GM19239 (cell line): ENCODE results near the gene COA8.
"Not testable (repeated sequence)": the region's sequence is repeated elsewhere in the genome, so short reads cannot be mapped to it uniquely, and the experiment has no call there.

Source experiments
- DNase-seq: peaks from one replicate; pipeline ENCODE4 v3.0.0; 2011; ENCODE audit warnings: low spot score; ENCODE audit not compliant: insufficient read length
- FAIRE-seq: peaks from 2 replicates; lab custom pipeline; 2011; peaks lifted over from hg19 to GRCh38; lab: Jason Lieb, UNC

Gene COA8

DNA sequence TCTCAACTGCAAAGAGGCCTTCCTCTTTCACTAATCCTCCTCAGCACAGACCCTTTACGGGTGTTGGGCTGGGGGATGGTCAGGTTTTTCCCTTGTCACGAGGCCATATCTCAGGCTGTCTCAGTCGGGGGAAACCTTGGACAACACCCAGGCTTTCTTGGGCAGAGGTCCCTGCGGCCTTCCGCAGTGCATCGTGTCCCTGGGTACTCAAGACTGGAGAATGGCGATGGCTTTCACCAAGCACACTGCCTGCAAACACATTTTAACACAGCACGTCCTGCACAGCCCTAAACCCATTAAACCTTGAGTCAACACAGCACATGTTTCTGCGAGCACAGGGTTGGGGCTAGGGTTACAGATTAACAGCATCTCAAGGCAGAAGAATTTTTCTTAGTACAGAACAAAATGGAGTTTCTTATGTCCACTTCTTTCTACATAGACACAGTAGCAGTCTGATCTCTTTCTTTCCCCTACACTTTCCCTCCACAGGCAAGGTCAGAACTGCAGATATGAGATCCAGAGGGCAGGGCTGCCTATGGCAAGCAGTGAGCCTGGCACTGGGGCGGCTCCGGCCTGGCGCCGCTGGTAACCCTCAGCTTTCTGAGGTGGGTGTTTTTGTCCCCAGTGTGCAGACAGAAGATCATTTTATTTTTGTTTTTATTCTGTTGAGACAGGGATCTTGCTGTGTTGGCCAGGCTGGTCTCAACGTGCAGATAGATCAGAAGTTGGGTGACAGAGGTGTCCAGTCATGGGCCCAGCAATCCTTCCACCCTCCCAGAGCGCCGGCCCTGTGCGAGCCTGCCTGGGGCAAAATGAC is 37.1 kb upstream of the COA8 start:
- not testable (repeated sequence) for FAIRE-seq

DNA sequence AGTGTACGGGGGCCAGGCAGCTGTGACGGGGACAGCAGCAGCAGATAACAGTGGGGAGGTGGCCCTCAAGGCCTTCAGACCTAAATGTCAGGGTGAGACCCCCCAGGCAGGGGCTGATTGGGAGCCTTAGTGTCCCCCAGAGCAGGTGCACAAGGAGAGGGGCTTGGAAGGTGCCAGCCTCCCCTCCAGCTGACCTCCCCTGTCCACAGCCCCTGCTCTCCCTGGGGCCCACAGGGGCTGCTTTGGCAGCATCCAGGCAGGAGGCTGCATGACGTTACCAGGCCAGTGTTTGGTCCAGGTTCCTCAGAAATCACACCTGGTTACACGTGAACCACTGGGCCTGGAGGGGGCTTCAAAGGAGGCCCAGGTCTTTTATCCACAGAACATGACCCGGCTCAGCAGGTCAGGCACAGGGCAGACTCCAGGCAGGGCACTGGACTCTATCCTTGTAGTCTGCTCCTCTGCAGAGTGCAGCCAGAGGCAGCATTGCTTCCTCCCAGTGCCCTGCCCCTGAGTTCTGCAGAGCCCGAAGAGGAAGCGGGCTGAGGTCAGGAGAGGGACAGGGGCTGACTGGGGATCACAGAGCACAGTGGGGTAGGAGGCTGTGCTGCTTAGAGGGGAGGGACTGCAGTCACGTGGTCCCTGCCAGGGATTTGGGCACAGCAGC is 36.4 kb upstream of the COA8 start:
- FAIRE-seq (no peak), DNase-seq (no peak)

More for the DNA sequence above, 37.1 kb upstream of the COA8 start:
- DNase-seq, result not testable (repeated sequence)

DNA sequence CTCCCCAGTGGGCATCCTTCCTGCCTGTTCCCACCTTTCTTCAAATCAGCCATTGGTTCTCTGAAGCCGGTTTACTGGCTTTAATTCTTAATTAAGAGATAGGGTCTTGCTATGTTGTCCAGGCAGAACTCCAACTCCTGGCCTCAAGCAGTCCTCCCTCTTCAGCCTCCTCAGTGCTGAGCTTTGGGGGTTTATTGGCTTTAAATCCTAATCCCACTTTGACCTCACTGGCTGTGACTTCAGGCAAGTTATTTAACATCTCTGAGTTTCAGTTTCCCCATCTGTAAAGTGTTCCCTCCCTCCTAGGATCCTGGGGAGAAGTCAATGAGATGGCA is 35.9 kb upstream of the COA8 start:
- DNase-seq, result no peak
- no peak for FAIRE-seq

DNA sequence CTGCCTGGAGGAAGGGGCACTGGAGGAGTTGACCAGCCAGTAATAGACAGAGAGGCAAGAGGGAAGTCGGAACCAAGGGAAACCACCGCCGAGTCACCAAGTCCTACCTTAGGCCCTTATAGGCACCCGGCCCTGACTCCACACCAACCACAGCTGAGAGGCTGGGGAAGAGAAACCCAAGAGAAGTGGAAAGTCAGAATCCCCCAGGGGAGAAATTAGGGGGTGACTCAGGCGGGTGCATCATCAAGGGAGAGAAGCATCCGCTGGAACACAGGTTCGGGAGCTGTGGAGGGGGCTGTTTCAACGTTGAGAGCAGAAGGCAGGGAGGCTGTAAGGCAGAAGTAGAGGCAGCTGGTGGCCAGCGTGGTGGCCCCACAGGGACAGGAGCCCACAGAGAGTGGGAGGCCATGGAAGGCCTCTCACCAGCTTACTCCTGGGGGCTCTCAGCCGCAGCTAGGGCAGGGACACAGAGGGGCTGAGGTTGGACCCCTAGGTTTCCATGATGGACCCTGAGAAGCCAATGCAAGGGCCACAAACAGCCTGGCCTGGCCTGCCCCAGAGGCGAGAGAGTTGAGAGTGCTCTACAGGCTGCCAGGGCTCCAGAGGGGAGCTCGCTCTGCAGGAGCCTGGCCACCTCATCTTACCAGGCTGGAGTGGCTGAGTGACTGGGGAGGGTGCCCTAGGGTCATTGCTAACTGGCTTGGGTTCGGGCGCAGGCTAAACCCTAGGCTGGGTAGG is 35.2 kb upstream of the COA8 start:
- FAIRE-seq, result peak; percentile 84
- DNase-seq, result peak; percentile 67

DNA sequence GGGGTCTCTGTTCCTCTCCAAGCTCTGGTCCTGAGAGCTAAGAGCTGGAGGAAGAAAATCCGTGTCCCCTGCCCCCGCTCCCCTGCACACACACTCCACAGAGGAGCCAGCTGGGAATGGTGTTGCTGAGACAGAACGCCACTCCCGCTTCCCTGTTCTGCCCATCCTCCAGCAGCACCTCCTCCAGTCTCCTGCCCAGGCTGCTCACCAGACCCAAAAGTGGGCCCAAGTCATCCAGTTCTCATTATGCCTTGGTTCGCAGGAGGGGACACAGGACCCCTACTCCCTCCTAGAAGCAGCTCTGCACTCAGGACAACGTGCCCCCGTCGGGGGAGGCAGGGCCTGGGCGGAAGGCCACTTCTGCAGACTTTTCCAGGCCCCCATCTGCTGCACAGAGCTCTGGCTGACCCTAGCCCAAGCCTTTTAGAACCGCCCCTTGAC is 34.6 kb upstream of the COA8 start:
- no peak for FAIRE-seq
- DNase-seq, result no peak

DNA sequence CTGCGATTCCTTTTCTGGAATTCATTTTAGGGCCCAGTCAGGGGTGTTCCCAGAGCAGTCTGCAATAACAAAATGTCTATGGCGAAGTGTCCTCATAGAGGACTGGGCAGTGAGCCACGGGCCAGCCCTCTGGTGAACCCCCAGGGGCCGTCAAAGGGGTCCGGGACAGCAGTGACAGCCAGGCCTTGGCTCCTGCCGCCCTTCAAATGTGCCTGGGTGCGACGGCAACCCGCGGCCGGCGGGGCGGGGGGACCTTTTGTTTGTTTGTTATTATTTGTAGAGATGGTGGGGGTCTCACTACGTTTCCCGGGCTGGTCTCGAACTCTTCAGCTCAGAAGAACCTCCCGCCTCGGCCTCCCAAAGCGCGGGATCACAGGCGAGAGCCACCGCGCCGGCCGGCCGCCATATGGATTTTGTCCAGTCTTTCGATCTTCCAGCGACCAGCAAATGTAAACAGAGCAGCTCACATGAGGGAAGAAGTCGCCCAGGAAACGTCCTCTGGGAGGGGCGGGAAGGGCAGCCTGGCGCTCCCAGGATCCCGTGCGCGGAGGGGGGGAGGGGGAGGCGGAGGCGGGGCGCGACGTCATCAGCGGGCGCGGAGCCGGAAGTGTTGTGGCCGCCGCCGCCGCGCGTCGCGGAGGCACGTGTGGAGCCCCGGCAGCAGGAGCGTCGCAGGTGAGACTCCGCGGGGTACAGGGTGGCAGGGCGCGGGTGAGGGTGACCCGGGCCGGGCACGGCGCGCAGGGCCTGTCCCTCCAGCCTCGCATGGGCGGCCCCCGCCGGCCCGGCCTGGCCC is 34.0 kb upstream of the COA8 start, which contains the start of gene TRMT61A:
Gene TRMT61A (plus strand): TSS at position 610 of the 796 bp plus-strand sequence. CDS start 783 bp downstream, outside the sequence.
- DNase-seq (peak; percentile 96), FAIRE-seq (peak; percentile 83)

DNA sequence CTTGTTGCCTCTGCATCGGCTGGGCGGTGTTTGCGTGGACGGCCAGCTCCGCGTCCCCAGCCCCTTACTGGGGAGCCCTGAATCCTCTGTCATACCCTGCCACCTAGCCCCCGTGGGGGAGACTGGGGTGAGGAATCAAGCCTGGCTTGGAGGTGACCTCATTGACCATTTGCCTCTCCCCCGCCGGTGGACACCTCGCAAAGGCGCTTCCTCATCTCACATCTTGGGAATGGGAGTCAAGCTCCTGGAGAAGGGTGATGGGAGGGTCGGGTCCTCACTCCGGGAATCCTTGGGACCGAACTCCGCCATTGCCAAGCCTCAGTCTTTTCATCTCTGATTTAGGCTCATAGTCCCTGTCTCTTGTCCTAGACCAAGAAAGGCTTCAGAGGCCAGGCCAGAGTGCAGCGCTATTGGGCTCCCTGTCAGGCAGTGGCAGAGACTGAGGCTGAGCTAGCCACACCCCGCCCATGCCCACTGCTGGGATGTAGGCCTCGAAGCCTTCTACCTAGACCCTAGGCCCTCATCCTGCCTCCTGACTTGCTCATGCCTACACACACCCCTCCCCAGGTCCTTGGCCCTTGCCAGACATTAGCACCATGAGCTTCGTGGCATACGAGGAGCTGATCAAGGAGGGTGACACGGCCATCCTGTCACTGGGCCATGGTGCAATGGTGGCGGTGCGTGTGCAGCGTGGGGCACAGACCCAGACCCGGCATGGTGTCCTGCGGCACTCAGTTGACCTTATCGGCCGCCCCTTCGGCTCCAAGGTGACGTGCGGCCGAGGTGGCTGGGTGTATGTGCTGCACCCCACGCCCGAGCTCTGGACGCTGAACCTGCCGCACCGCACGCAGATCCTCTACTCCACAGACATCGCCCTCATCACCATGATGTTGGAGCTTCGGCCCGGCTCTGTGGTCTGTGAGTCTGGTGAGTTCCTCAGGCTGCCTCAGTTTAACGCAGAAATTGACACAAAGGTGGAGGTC is 33.1 kb upstream of the COA8 start:
- FAIRE-seq, result no peak
- DNase-seq, result no peak

DNA sequence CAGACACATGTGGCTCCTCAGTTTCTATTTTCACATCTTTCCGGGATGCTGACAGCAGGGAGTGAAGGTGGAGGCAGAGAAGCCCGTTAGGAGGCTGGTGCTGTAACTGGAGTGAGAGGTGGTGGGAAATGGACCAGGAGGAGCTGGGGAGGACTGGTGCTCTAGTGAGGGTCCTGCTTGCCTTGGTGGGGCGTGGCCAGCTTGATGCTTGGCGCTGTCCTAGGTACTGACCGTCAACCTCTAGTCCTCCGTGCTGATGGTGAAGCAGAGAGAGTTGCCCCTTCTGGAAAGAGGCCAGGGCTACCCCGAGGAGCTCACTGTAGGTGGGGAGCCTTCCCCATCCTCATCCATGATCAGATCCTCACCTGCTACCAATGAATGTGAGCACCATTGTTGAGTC is 32.4 kb upstream of the COA8 start:
- FAIRE-seq, result no peak
- no peak for DNase-seq

DNA sequence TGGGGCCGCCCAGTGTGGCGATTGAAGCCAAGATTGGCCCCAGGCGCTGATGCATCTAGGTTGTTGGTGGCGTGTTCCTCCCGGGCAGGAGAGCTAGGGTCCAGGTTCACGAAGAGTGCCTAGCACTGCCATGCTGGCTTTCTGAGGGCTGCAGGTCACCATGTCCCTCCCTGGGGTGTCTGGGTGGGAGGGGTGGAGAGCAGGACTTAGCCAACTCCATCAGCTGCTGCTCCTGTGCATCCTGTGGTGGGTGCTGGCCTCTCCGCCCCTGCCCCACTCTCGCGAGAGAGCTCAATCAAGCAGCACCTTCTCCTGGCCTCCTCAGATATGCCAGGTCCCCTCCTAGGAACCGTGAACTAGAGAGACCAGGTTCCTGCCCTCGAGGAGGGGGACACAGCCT is 31.9 kb upstream of the COA8 start:
- DNase-seq (no peak), FAIRE-seq (no peak)

DNA sequence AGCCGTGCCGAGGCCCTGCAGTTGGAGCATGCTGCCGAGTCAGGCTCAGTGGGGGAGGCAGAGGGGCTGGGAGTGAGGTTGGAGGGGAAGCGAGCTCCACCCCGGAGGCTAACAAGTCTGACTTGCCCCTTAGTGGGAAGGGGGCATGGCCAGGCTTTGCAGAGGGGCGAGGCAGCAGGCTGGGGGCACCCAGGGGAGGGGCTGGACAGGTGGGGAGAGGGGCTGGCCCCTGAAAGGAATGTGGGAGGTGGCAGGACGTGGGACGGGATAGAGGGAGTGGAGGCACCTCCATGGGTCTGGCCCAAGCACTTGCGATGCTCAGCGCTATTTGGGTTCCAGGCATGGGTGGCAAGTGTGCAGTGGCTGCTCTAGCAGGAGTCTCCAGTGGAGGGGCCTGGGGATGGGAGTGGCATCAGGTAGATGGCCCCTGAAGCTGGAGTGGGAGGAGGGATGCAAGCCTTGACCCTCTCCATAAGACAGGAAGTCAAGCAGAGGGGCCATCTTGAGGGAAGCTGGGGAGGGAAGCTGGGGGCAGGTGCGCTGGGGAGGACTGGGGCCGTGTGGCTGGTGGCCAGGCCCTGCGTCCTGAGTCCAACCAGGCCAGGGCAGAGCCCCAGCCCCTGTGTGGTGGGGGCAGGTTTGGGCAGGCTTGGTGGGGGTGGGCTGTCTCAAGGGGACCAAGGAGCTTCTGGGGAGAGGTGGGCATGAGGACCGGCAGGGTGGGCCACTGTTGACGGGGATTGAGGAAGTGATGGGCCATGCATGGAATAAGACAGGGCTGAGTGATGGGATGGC is 31.1 kb upstream of the COA8 start:
- no peak for FAIRE-seq
- no peak for DNase-seq

DNA sequence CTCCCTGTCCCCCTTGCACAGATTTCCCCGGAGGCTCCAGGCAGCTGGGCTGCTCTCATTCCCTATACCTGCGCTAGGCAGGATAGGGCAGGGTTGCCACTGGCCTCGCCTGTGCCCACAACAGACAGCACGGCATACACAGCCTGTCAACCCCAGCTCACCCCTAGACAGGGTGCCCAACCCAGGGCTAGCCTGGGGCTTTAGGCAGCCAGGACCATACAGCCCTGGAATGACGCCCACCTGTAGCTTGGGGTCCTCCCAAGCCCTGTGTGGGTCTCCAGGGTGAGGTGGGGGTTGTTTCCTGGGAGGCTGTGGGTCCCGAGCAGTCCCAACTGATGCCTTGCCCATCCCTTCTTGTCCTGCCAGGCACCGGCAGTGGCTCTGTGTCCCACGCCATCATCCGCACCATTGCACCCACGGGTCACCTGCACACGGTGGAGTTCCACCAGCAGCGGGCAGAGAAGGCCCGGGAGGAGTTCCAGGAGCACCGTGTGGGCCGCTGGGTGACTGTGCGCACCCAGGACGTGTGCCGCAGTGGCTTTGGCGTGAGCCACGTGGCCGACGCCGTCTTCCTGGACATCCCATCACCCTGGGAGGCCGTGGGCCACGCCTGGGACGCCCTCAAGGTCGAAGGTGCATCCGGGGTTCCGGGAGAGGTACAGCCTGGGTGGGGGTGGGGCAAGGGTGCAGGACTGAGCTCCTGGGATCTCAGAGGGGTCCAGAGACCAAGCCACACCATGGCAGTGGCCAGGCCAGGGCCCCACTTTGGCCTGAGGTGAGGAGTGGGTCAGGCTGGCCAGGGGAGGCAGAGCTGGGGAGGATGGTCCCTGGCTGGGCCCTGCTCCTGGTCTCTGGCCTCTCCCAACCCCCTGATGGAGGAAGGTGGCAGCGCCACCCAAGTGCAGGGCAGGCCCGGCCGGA is 30.3 kb upstream of the COA8 start:
- no peak for FAIRE-seq
- no peak for DNase-seq

DNA sequence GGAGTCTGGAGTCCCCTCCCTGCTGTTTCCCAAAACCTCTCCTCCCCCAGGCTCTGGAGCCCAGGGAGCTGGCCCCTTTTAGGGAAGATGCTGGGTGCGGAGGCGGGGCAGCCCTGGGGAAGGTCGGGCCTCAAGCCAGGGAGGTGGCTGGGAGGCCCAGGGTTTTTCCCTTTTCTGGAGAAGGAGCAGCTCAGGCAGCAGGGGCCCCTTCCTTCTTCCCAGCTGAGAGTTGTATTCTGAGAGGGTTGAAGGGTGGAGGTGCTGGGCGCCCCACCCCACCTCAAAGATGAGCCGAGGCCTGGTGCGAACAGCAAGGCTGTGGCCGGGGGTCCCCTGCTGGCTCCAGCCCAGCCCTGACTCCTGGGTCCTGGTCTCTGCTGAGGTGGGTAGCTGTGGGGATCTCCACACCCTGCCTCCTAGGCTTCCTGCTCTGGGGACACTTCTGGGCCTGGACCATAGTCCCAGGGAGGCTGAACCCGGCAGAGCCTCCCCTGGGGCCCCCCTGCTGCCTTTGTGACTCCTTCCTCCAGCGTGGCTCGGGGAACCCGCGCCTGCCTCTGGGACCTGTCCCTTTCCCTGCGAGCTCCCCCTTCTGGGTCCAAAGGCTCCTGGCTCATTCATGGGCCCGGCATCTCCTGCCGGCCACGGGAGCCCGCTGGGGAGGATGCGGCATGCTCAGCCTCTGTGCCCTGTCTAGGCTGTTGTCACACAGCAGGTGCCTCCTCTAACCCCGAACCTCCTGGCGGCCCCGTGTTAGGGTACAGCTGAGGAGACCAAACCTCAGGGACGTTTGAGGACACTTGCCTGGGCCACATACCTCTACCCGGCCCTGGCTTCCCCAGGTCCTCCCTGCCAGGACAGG is 29.4 kb upstream of the COA8 start:
- DNase-seq (no peak), FAIRE-seq (no peak)

DNA sequence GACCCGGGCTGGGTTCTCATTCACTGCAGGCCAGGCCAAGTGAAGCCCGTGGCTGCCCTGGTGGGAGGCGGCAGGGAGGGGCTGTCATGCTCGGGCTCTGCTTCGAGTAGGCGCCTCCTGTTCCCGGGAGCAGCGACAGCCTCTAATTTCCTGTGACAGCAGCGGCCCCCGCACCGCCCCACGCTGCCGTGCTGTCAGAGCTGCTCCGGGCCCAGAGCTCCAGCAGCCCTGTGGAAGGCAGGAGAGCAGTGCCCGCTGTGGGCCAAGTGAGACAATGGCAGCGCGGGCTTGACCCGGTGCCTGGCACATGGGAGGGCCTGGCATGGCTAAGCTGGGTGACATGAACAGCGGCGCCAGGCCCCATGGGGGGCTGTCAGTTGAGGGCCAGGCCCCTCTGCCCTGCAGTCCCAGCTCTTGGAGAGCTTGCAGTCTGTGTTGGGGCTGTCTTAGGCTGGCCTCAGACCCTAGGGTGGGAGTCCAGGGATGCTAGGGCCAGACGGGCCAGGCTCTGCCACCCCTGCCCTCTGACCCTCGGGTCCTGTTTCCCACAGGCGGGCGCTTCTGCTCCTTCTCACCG is 28.7 kb upstream of the COA8 start:
- DNase-seq (no peak), FAIRE-seq (no peak)

DNA sequence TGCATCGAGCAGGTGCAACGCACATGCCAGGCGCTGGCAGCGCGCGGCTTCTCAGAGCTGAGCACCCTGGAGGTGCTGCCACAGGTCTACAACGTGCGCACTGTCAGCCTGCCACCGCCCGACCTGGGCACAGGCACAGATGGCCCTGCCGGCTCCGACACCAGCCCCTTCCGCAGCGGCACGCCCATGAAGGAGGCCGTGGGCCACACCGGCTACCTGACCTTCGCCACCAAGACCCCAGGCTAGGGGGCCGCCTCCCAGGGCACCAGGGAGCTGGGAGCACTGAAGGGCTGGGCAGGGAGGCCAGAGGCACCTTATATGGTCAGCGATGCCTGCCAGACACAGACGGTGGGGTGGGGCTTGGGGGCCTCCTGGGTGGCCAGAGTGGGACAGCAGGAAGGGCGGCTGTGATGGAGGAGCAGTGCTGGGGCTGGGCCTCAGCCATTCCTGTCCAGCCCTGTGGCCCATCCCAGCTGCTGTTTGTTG is 28.1 kb upstream of the COA8 start:
- FAIRE-seq, result no peak
- DNase-seq, result no peak

DNA sequence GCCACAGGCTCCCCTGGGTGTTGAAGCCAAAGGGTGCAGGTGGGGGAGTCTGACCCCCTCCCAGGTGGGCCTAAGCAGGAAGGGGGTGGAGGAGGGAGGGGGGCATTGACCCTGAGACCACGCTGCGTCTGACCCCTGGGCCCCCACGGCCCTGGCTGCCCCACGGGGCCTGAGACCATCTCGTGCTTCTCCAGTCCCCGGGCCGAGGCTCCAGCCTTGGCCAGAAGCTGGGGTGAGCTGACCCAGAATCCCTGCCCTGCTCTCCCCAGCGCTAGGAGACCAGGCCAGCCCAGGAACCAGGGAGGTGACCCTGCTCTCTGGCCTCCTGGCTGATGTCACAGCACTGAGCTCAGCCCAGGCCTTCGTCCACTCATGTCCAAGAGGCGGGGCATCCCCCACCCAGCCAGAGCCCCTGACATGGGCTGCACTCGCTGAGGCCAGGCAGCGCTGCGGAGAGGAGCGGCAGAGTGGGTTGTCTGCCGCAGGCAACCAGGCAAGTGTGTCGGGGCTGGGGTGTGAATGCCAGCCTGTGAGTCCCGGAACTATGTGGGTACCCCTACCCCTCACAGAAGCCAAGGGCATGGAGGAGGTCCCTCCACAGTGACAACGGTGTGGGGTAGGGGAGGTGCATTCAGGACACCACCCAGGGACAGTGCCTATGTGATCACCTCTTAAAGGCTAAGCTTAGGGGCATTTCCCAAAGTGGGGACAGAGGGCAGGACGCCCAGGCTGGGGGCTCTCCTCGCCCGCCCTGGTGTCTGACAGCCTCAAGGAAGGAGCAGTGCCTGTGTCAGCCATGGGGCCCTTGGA is 27.5 kb upstream of the COA8 start:
- FAIRE-seq (no peak), DNase-seq (no peak)
